PC-9 (cell line): ENCODE measurements around the gene RMI1. TPM values are rescaled to one million over a fixed set of nuclear protein-coding genes. Genes with fewer than 3 reads are reported as not detected.
"Not testable (repeated sequence)": the region's sequence is repeated elsewhere in the genome, so short reads cannot be mapped to it uniquely, and the experiment has no call there.

Source experiments
- BruUV-seq: library from RNA; stranded (reverse); fragments of 400-500 nt; replicated peaks from 2 replicates; lab custom pipeline; 2021; lab: Mats Ljungman, UMichigan
- CTCF ChIA-PET: fragments of 300-600 bp; sonication (Branson Sonifier 250); formaldehyde crosslinking; loops from one replicate; lab custom pipeline; 2022; ENCODE audit warnings: antibody characterized with exemption; lab: Charles Lee
- POLR2A ChIA-PET: fragments of 300-600 bp; sonication (Branson Sonifier 250); formaldehyde crosslinking; loops from one replicate; lab custom pipeline; 2022; ENCODE audit warnings: antibody characterized with exemption; ENCODE audit not compliant: unreplicated experiment; lab: Charles Lee
- DNase-seq, 2 experiments: peaks; one replicate each; pipeline versions ENCODE4 v3.0.0 to v3.0.0-alpha.2; 2015 to 2022; ENCODE audit warnings: mixed read lengths in 1 of 2
- H2AFZ ChIP-seq: fragments of 200-600 bp; sonication (generic); 2 replicates; pipeline ENCODE4 v1.8.1; 2017; ENCODE audit warnings: antibody characterized with exemption
- H3F3A ChIP-seq: fragments of 200-600 bp; sonication (generic); 2 replicates; pipeline ENCODE4 v1.8.1; 2017; ENCODE audit warnings: antibody characterized with exemption, mild to moderate bottlenecking, low read depth; ENCODE audit not compliant: insufficient read depth
- H3K27ac ChIP-seq: fragments of 200-600 bp; sonication (generic); 2 replicates; pipeline ENCODE4 v1.6.1; 2016; ENCODE audit warnings: mixed run types
- H3K27me3 ChIP-seq: fragments of 200-600 bp; sonication (generic); 2 replicates; pipeline ENCODE4 v1.6.1; 2016; ENCODE audit warnings: low read depth, mixed run types; ENCODE audit not compliant: insufficient read depth
- H3K36me3 ChIP-seq: fragments of 200-600 bp; sonication (generic); 2 replicates; pipeline ENCODE4 v1.6.1; 2016; ENCODE audit warnings: low read depth, mixed run types
- H3K4me1 ChIP-seq: fragments of 200-600 bp; sonication (generic); replicated peaks from 2 replicates; pipeline ENCODE4 v1.6.1; 2016; ENCODE audit warnings: mixed run types; ENCODE audit not compliant: insufficient read depth
- H3K4me2 ChIP-seq: fragments of 200-600 bp; sonication (generic); 2 replicates; pipeline ENCODE4 v1.6.1; 2017; ENCODE audit warnings: mixed run types
- H3K4me3 ChIP-seq: fragments of 200-600 bp; sonication (generic); 2 replicates; pipeline ENCODE4 v1.6.1; 2016; ENCODE audit warnings: mixed run types
- H3K79me2 ChIP-seq: fragments of 200-600 bp; sonication (generic); 2 replicates; pipeline ENCODE4 v1.6.1; 2017; ENCODE audit warnings: low read depth, mixed run types
- H3K9me2 ChIP-seq: fragments of 200-600 bp; sonication (generic); 2 replicates; pipeline ENCODE4 v1.8.1; 2017; ENCODE audit warnings: mild to moderate bottlenecking; ENCODE audit not compliant: insufficient read depth
- H3K9me3 ChIP-seq: fragments of 200-600 bp; sonication (generic); 2 replicates; pipeline ENCODE4 v1.8.1; 2016; ENCODE audit warnings: low read depth; ENCODE audit not compliant: insufficient read depth
- H4K20me1 ChIP-seq: fragments of 200-600 bp; sonication (generic); 2 replicates; pipeline ENCODE4 v1.8.1; 2017; ENCODE audit not compliant: insufficient read depth
- EZH2 ChIP-seq: fragments of 200-600 bp; sonication (generic); IDR thresholded peaks from 2 replicates; pipeline ENCODE4 v1.8.0; 2017; ENCODE audit warnings: antibody characterized with exemption, low read depth
- intact Hi-C: fragments of 100-400 bp; cut with micrococcal nuclease; formaldehyde crosslinking; loops from one replicate; pipeline ENCODE4 v1.10.0; 2022; ENCODE audit not compliant: unreplicated experiment
- total RNA-seq: library from RNA; stranded (reverse); gene quantifications from 2 replicates; pipeline ENCODE4 v1.2.3, GENCODE V29; 2021
- TF ChIP-seq, protein P1 (sequence below): fragments of 200-600 bp; sonication (generic); conservative IDR thresholded peaks from 2 replicates; pipeline ENCODE4 v1.6.1; 2017; ENCODE audit warnings: mixed run types, antibody characterized with exemption, mild to moderate bottlenecking, moderate library complexity

RMI1 gene
- total RNA-seq, 1 experiment from 2014 or later = 19.2 TPM

DNA sequence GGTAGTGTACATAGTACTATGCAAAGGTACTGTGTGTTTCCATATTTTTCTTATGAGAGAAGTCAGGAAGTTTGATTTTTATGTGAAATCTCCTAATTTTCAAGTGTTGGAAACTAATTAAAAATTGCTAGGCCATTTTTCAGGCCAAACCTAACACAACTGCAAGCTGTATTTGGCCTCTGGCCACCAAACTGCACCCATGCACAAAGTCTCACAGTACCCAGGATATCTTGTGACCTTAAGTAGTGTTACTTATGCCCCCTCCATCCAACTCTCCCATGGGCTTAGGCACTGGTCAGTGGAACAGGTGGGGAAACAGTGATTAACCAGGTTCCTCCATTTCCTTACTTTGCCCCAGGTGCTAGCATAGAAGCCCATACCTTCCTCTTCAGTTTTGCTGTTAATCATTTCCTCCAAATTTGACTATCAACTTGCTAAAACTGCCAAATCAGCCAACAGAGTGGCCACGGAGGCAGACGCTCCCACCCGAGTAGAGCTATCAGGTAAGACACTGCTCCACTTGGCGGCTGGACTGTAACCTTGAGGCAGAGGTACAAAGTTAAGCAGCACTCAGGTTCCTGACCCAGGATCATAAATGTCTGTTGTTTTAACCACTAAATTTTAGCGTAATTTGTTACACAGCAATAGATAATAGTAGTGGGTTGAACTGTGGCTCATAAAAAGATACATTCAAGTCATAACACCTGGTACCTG, 39.9 kb upstream of the RMI1 start:
- no peaks in the 10 kb centered on the region for H3K27me3 ChIP-seq
- peaks cover under 1% of the 10 kb centered on the region; the same call in 1 of the 2 replicates for H3F3A ChIP-seq
- ChIA-PET POLR2A (no interaction called here), CTCF (no interaction called here)
- H3K27ac ChIP-seq = no peak overlapping the region
- BruUV-seq = no TSS peak
- H3K9me2 ChIP-seq = no peaks in the 10 kb centered on the region
- H2AFZ ChIP-seq = no peak overlapping the region
- no peak overlapping the region for H3K4me2 ChIP-seq
- no peak overlapping the region for H3K4me3 ChIP-seq
- TF ChIP-seq, protein P1, sequence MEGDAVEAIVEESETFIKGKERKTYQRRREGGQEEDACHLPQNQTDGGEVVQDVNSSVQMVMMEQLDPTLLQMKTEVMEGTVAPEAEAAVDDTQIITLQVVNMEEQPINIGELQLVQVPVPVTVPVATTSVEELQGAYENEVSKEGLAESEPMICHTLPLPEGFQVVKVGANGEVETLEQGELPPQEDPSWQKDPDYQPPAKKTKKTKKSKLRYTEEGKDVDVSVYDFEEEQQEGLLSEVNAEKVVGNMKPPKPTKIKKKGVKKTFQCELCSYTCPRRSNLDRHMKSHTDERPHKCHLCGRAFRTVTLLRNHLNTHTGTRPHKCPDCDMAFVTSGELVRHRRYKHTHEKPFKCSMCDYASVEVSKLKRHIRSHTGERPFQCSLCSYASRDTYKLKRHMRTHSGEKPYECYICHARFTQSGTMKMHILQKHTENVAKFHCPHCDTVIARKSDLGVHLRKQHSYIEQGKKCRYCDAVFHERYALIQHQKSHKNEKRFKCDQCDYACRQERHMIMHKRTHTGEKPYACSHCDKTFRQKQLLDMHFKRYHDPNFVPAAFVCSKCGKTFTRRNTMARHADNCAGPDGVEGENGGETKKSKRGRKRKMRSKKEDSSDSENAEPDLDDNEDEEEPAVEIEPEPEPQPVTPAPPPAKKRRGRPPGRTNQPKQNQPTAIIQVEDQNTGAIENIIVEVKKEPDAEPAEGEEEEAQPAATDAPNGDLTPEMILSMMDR = no peak
- no peak for TF ChIP-seq EZH2
- intact Hi-C loops = no loop called here
- peaks cover under 1% of the 10 kb centered on the region; the same call in 1 of the 2 replicates for H3K4me1 ChIP-seq
- no peak for DNase-seq
- H3K36me3 ChIP-seq = no peaks in the 10 kb centered on the region
- no peaks in the 10 kb centered on the region for H3K9me3 ChIP-seq
- H3K79me2 ChIP-seq = no peaks in the 10 kb centered on the region
- no peaks in the 10 kb centered on the region for H4K20me1 ChIP-seq

DNA sequence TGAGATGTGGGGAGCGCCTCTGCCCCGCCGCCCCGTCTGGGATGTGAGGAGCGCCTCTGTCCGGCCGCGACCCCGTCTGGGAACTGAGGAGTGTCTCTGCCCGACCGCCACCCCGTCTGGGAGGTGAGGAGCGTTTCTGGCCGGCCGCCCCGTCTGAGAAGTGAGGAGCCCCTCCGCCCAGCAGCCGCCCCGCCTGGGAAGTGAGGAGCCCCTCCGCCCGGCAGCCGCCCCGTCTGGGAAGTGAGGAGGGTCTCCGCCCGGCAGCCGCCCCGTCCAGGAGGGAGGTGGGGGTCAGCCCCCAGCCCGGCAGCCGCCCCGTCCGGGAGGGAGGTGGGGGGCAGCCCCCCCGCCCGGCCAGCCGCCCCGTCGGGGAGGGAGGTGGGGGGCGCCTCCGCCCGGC, 32.5 kb upstream of the RMI1 start:
- H3K9me2 ChIP-seq, H3K79me2 ChIP-seq, CTCF ChIA-PET, H2AFZ ChIP-seq, DNase-seq, H3K9me3 ChIP-seq, H3K4me1 ChIP-seq, POLR2A ChIA-PET, intact Hi-C loops, H3K4me3 ChIP-seq, H3K36me3 ChIP-seq, H3K27ac ChIP-seq, H3F3A ChIP-seq, H3K4me2 ChIP-seq, BruUV-seq, H4K20me1 ChIP-seq, H3K27me3 ChIP-seq: not testable (repeated sequence)

DNA sequence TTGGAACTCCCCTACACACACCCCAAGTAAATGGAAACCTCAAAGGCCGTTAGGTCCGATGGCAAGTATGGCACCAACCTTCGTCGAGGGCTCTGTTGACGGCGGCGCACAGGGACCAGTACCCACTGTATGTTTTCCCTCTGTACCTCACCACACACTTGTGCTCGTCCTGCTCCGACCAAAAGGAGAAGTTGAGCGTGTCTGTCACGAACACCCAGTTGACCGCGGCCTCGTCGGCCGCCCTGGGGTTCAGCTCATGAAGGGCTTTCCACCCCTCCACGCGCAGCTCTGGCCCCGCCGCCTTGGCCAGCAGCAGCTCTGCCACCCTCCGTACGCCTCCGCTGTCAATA, 24.5 kb upstream of the RMI1 start:
- DNase-seq = no peak

More for the DNA sequence above, 24.5 kb upstream of the RMI1 start:
- BruUV-seq = TSS peak; percentile 60
- ChIA-PET POLR2A (interaction anchor here (0.7 kb wide), 1 partner anchor 35 kb away, joined by 3 read pairs; the partner anchor contains the start of gene KIF27), CTCF (no interaction called here)
- Histone ChIP-seq H4K20me1 (no peaks in the 10 kb centered on the region), H3K4me2 (peak overlapping the region; percentile 84), H3K27me3 (no peaks in the 10 kb centered on the region), H3F3A (peaks cover 34% of the 10 kb centered on the region), H3K9me2 (no peaks in the 10 kb centered on the region), H3K79me2 (no peaks in the 10 kb centered on the region), H3K4me3 (peak overlapping the region; percentile 69), H3K27ac (peak overlapping the region; percentile 50; the same call in 1 of the 2 replicates), H3K36me3 (no peaks in the 10 kb centered on the region), H3K4me1 (peaks cover 31% of the 10 kb centered on the region), H2AFZ (peak overlapping the region; percentile 96), H3K9me3 (no peaks in the 10 kb centered on the region)
- intact Hi-C loops = loop anchor here (2.0 to 5.0 kb wide), 2 partner anchors 25 to 226 kb away; partner anchors contain the start of genes HNRNPK and RMI1
- TF ChIP-seq, protein P1 = no peak
- no peak for TF ChIP-seq EZH2
